ENCODE data around the gene PCDHB7. TPM values are rescaled to one million over a fixed set of nuclear protein-coding genes. Genes with fewer than 3 reads are reported as not detected.
"Not testable (repeated sequence)": the region's sequence is repeated elsewhere in the genome, so short reads cannot be mapped to it uniquely, and the experiment has no call there.

PCDHB7 gene
- total RNA-seq = not detected
- not detected for polyA plus RNA-seq

DNA sequence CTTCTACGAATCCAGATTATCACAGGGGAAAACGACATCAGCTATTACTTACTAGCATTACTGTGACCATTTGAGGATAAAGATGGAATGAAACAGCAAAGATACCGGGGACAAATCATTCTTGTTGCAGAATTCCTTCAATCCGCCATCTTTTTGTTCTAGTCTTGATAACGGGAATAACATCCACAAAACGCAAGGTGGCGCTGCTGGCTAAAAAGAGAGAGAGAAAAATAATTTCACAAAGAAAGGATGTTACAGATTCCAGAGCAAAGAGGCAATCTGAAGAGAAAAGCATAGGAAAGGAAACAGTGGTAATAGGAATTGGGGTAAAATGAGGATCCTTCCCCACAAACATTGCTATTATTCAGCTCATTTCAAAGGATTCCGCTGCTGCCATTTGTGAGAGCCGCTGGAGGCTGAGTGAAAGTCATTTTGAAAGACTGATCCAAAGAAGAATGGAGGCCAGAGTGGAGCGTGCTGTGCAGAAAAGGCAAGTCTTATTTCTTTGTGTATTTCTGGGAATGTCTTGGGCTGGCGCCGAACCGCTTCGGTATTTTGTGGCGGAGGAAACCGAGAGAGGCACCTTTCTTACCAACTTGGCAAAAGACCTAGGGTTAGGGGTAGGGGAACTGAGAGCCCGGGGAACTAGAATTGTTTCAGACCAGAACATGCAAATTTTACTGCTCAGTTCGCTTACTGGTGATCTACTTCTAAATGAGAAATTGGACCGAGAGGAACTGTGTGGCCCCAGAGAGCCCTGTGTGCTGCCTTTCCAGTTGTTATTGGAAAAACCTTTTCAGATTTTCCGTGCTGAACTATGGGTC is at the start of gene PCDHB7:
TSS of gene PCDHB7 (plus strand) at position 264 of the 824 bp plus-strand sequence. CDS start at position 456, 192 bp downstream.
- Mint-ChIP-seq H3K9me3 (peaks cover 5 to 18% (median 9%) of the 10 kb centered on the region in 5 donors), H3K36me3 (no peaks in the 10 kb centered on the region), H3K27ac (no peak within 1 kb of the TSS), H3K4me3 (peak within 1 kb of the TSS in 2 of 7 donors; percentile 1 to 4), H3K4me1 (peaks cover 5 to 6% (median 5%) of the 10 kb centered on the region in 3 donors), H3K27me3 (peaks cover 12 to 31% of the 10 kb centered on the region in 2 donors)
- ChIA-PET CTCF (no interaction called here), POLR2A (no interaction called here)
- Histone ChIP-seq H3K9me3 (ENCODE audit: low read length) (no peaks in the 10 kb centered on the region), H3K27ac (ENCODE audit: low read depth, low read length) (no peak within 1 kb of the TSS), H3K36me3 (ENCODE audit: insufficient read depth, low read length) (no peaks in the 10 kb centered on the region), H3K27me3 (ENCODE audit: insufficient read depth, low read length, poor library complexity, severe bottlenecking) (no peaks in the 10 kb centered on the region), H3K4me1 (ENCODE audit: insufficient read depth, low read length) (no peaks in the 10 kb centered on the region), H3K4me3 (ENCODE audit: low read length) (no peak within 1 kb of the TSS)
- DNase-seq = no peak

DNA sequence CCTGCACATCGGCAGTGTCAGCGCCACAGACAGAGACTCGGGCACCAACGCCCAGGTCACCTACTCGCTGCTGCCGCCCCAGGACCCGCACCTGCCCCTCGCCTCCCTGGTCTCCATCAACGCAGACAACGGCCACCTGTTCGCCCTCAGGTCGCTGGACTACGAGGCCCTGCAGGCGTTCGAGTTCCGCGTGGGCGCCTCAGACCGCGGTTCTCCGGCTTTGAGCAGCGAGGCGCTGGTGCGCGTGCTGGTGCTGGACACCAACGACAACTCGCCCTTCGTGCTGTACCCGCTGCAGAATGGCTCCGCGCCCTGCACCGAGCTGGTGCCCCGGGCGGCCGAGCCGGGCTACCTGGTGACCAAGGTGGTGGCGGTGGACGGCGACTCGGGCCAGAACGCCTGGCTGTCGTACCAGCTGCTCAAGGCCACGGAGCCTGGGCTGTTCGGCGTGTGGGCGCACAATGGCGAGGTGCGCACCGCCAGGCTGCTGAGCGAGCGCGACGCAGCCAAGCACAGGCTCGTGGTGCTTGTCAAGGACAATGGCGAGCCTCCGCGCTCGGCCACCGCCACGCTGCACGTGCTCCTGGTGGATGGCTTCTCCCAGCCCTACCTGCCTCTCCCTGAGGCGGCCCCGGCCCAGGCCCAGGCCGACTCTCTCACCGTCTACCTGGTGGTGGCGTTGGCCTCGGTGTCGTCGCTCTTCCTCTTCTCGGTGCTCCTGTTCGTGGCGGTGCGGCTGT is 48.9 kb upstream of the PCDHB7 start:
- H3K4me1 Mint-ChIP-seq; H3K36me3 ChIP-seq (ENCODE audit: insufficient read depth, low read length); H3K27me3 ChIP-seq (ENCODE audit: insufficient read depth, low read length, poor library complexity, severe bottlenecking); H3K4me3 ChIP-seq (ENCODE audit: low read length); H3K4me3 Mint-ChIP-seq; H3K9me3 ChIP-seq (ENCODE audit: low read length); DNase-seq; H3K36me3 Mint-ChIP-seq; CTCF ChIA-PET; H3K27ac ChIP-seq (ENCODE audit: low read depth, low read length); H3K4me1 ChIP-seq (ENCODE audit: insufficient read depth, low read length); H3K27ac Mint-ChIP-seq; POLR2A ChIA-PET: not testable (repeated sequence)
- Mint-ChIP-seq H3K27me3 (peaks cover 8 to 29% of the 10 kb centered on the region in 2 donors), H3K9me3 (peaks cover 0 to 15% (median 10%) of the 10 kb centered on the region in 5 donors)

DNA sequence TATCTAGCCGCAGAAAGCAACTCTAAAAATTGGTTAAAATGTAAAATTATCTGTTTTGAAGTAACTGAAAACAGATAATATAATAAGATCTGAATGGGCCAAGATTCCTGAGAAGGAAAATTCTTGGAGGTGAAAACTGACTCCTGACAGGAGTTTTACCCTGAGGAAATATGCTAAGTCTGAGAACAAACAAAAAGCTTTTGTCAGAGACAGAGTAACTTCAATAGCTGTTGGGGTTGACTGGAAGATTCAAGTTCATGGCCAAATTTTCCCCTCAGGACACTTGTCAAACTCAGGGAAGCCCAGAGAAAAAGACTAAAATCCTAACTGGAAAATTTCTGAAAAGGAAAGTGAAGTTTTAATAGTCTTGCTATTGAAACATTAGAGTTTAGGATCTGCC is 45.1 kb upstream of the PCDHB7 start:
- Mint-ChIP-seq H3K4me3 (no peak overlapping the region), H3K27me3 (peaks cover 4 to 29% of the 10 kb centered on the region in 2 donors), H3K27ac (no peak overlapping the region), H3K9me3 (peaks cover 5 to 16% (median 16%) of the 10 kb centered on the region in 5 donors), H3K4me1 (no peaks in the 10 kb centered on the region), H3K36me3 (peaks cover 0 to 6% (median 0%) of the 10 kb centered on the region in 3 donors)
- H3K36me3 ChIP-seq (ENCODE audit: insufficient read depth, low read length) = no peaks in the 10 kb centered on the region
- CTCF ChIA-PET = no interaction called here
- no peaks in the 10 kb centered on the region for H3K27me3 ChIP-seq (ENCODE audit: insufficient read depth, low read length, poor library complexity, severe bottlenecking)
- no peaks in the 10 kb centered on the region for H3K9me3 ChIP-seq (ENCODE audit: low read length)
- H3K4me1 ChIP-seq (ENCODE audit: insufficient read depth, low read length) = no peaks in the 10 kb centered on the region
- no peak for DNase-seq
- no peak overlapping the region for H3K4me3 ChIP-seq (ENCODE audit: low read length)
- POLR2A ChIA-PET = no interaction called here
- no peak overlapping the region for H3K27ac ChIP-seq (ENCODE audit: low read depth, low read length)

DNA sequence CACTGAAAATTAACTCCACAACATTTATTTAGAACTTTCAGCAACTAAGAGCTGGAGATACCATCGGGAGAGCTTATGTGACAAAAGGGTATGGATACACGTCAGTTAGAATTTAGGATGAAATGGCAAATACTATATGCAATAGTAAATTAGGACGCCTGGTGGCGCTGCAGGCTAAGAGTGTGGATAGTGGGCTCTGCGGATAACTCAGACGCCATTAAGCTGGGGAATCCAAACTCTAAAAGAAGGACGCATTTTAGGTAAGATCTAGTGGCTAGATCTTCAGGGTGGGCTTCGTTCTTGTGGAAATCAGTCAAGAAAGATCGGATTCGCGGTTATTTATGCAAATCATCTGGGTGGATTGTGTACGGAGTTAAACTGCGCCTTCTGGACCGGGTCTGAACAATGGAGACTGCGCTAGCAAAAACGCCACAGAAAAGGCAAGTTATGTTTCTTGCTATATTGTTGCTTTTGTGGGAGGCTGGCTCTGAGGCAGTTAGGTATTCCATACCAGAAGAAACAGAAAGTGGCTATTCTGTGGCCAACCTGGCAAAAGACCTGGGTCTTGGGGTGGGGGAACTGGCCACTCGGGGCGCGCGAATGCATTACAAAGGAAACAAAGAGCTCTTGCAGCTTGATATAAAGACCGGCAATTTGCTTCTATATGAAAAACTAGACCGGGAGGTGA is 37.3 kb upstream of the PCDHB7 start, which contains the start of gene PCDHB5:
TSS of gene PCDHB5 (plus strand) at position 177 of the 688 bp plus-strand sequence. CDS start at position 406, 229 bp downstream.
- Histone ChIP-seq H3K27ac (ENCODE audit: low read depth, low read length) (no peak within 1 kb of the TSS), H3K27me3 (ENCODE audit: insufficient read depth, low read length, poor library complexity, severe bottlenecking) (no peaks in the 10 kb centered on the region), H3K4me3 (ENCODE audit: low read length) (no peak within 1 kb of the TSS), H3K36me3 (ENCODE audit: insufficient read depth, low read length) (no peaks in the 10 kb centered on the region), H3K9me3 (ENCODE audit: low read length) (peaks cover 8% of the 10 kb centered on the region), H3K4me1 (ENCODE audit: insufficient read depth, low read length) (no peaks in the 10 kb centered on the region)
- peak within 1 kb of the TSS in 5 of 7 donors; percentile 14 to 69 (median 23) for H3K4me3 Mint-ChIP-seq
- H3K27me3 Mint-ChIP-seq = peaks cover 7 to 9% of the 10 kb centered on the region in 2 donors
- CTCF ChIA-PET = no interaction called here
- peaks cover 21 to 51% (median 36%) of the 10 kb centered on the region in 5 donors for H3K9me3 Mint-ChIP-seq
- no peak within 1 kb of the TSS for H3K27ac Mint-ChIP-seq
- H3K36me3 Mint-ChIP-seq = peaks cover 0 to 3% (median 0%) of the 10 kb centered on the region in 3 donors
- POLR2A ChIA-PET = no interaction called here
- peaks cover 5 to 10% (median 6%) of the 10 kb centered on the region in 3 donors for H3K4me1 Mint-ChIP-seq
- DNase-seq = peak in 1 of 5 donors; percentile 3

- Mint-ChIP-seq H3K4me3 (peak overlapping the region in 2 of 7 donors; percentile 14 to 69), H3K27me3 (peaks cover 7 to 9% of the 10 kb centered on the region in 2 donors), H3K27ac (no peak overlapping the region), H3K36me3 (peaks cover 0 to 3% (median 0%) of the 10 kb centered on the region in 3 donors), H3K4me1 (peaks cover 5 to 10% (median 6%) of the 10 kb centered on the region in 3 donors), H3K9me3 (peaks cover 21 to 51% (median 36%) of the 10 kb centered on the region in 5 donors)
- no peak for DNase-seq
- no peaks in the 10 kb centered on the region for H3K36me3 ChIP-seq (ENCODE audit: insufficient read depth, low read length)
- ChIA-PET CTCF (no interaction called here), POLR2A (no interaction called here)
- H3K27me3 ChIP-seq (ENCODE audit: insufficient read depth, low read length, poor library complexity, severe bottlenecking) = no peaks in the 10 kb centered on the region
- peaks cover 8% of the 10 kb centered on the region for H3K9me3 ChIP-seq (ENCODE audit: low read length)
- no peak overlapping the region for H3K4me3 ChIP-seq (ENCODE audit: low read length)
- H3K4me1 ChIP-seq (ENCODE audit: insufficient read depth, low read length) = no peaks in the 10 kb centered on the region
- H3K27ac ChIP-seq (ENCODE audit: low read depth, low read length) = no peak overlapping the region
Measured at GRCh38 chr5:141135718-141136266, 36.7 kb upstream of the PCDHB7 start.

DNA sequence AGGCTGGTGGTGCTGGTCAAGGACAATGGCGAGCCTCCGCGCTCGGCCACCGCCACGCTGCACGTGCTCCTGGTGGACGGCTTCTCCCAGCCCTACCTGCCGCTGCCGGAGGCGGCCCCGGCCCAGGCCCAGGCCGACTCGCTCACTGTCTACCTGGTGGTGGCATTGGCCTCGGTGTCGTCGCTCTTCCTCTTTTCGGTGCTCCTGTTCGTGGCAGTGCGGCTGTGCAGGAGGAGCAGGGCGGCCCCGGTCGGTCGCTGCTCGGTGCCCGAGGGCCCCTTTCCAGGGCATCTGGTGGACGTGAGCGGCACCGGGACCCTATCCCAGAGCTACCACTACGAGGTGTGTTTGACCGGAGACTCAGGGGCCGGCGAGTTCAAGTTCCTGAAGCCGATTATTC is 35.1 kb upstream of the PCDHB7 start:
- H3K27me3 ChIP-seq (ENCODE audit: insufficient read depth, low read length, poor library complexity, severe bottlenecking); H3K27ac Mint-ChIP-seq; H3K27ac ChIP-seq (ENCODE audit: low read depth, low read length); H3K36me3 Mint-ChIP-seq; CTCF ChIA-PET; H3K36me3 ChIP-seq (ENCODE audit: insufficient read depth, low read length); H3K4me3 Mint-ChIP-seq; H3K9me3 ChIP-seq (ENCODE audit: low read length); DNase-seq; H3K4me3 ChIP-seq (ENCODE audit: low read length); POLR2A ChIA-PET; H3K4me1 ChIP-seq (ENCODE audit: insufficient read depth, low read length): not testable (repeated sequence)
- Mint-ChIP-seq H3K4me1 (peaks cover 5 to 10% (median 6%) of the 10 kb centered on the region in 3 donors), H3K27me3 (peaks cover 7 to 16% of the 10 kb centered on the region in 2 donors), H3K9me3 (peaks cover 16 to 45% (median 36%) of the 10 kb centered on the region in 5 donors)

- no peaks in the 10 kb centered on the region for H3K4me1 ChIP-seq (ENCODE audit: insufficient read depth, low read length)
- H3K36me3 ChIP-seq (ENCODE audit: insufficient read depth, low read length) = no peaks in the 10 kb centered on the region
- POLR2A ChIA-PET = no interaction called here
- Mint-ChIP-seq H3K36me3 (peaks cover 0 to 4% (median 0%) of the 10 kb centered on the region in 3 donors), H3K4me1 (peaks cover 0 to 6% (median 5%) of the 10 kb centered on the region in 3 donors), H3K27ac (no peak within 1 kb of the TSS), H3K4me3 (peak within 1 kb of the TSS in 4 of 7 donors; percentile 8 to 79 (median 26)), H3K9me3 (peaks cover 4 to 22% (median 21%) of the 10 kb centered on the region in 5 donors), H3K27me3 (peaks cover 8 to 42% of the 10 kb centered on the region in 2 donors)
- H3K27ac ChIP-seq (ENCODE audit: low read depth, low read length) = no peak within 1 kb of the TSS
- no peaks in the 10 kb centered on the region for H3K27me3 ChIP-seq (ENCODE audit: insufficient read depth, low read length, poor library complexity, severe bottlenecking)
- CTCF ChIA-PET = no interaction called here
- H3K9me3 ChIP-seq (ENCODE audit: low read length) = no peaks in the 10 kb centered on the region
- DNase-seq = no peak
- H3K4me3 ChIP-seq (ENCODE audit: low read length) = no peak within 1 kb of the TSS
Measured at GRCh38 chr5:141149812-141150211, 22.6 kb upstream of the PCDHB7 start, which contains the start of gene PCDHB6. Gene PCDHB6, plus strand, starts transcription at chr5:141150057. Its CDS starts 201 bp downstream, at chr5:141150258.
